ENCODE results near the gene KCNK4. TPM values are rescaled to one million over a fixed set of nuclear protein-coding genes. Genes with fewer than 3 reads are reported as not detected.

Gene KCNK4
- total and polyA plus RNA-seq, 5 donors from 2014 or later, result not detected

Other genes with a start within 250 kb of the KCNK4 start
- 5.6 TPM for gene MACROD1, start 125.2 kb upstream of the KCNK4 start, total RNA-seq
- gene MACROD1, start 125.2 kb upstream of the KCNK4 start, polyA plus RNA-seq, result 10 to 100 TPM in 1 of 4 donors, 1 to 10 TPM in 3; 5.3 to 12.7 (median 7.0) TPM
- gene STIP1, start 105.1 kb upstream of the KCNK4 start, total RNA-seq, result 57.8 TPM
- gene STIP1, start 105.1 kb upstream of the KCNK4 start, polyA plus RNA-seq, result 10 to 100 TPM; 62.8 to 72.3 (median 64.8) TPM
- 156 TPM for gene FERMT3, start 84.6 kb upstream of the KCNK4 start, total RNA-seq
- gene FERMT3, start 84.6 kb upstream of the KCNK4 start, polyA plus RNA-seq, result 100 to 1,000 TPM; 151 to 183 (median 175) TPM
- gene TRPT1, start 65.1 kb upstream of the KCNK4 start, total RNA-seq, result 14.6 TPM
- gene TRPT1, start 65.1 kb upstream of the KCNK4 start, polyA plus RNA-seq, result 10 to 100 TPM; 33.2 to 37.0 (median 35.3) TPM
- gene NUDT22, start 65.0 kb upstream of the KCNK4 start, total RNA-seq, result 43.1 TPM
- 10 to 100 TPM; 35.8 to 46.9 (median 40.7) TPM for gene NUDT22, start 65.0 kb upstream of the KCNK4 start, polyA plus RNA-seq
- 41.9 TPM for gene DNAJC4, start 60.8 kb upstream of the KCNK4 start, total RNA-seq
- 10 to 100 TPM; 18.1 to 22.8 (median 20.4) TPM for gene DNAJC4, start 60.8 kb upstream of the KCNK4 start, polyA plus RNA-seq
- gene VEGFB, start 56.7 kb upstream of the KCNK4 start, total RNA-seq, result 19.6 TPM
- gene VEGFB, start 56.7 kb upstream of the KCNK4 start, polyA plus RNA-seq, result 1 to 10 TPM; 6.5 to 8.6 (median 8.0) TPM
- gene FKBP2, start 50.2 kb upstream of the KCNK4 start, total RNA-seq, result 21.1 TPM
- 10 to 100 TPM; 36.8 to 47.8 (median 43.2) TPM for gene FKBP2, start 50.2 kb upstream of the KCNK4 start, polyA plus RNA-seq
- gene PPP1R14B, start 44.4 kb upstream of the KCNK4 start, total RNA-seq, result 22.4 TPM
- gene PPP1R14B, start 44.4 kb upstream of the KCNK4 start, polyA plus RNA-seq, result 10 to 100 TPM; 23.0 to 37.6 (median 29.4) TPM
- 3.6 TPM for gene PLCB3, start 39.8 kb upstream of the KCNK4 start, total RNA-seq
- under 1 TPM; 0.10 to 0.40 (median 0.25) TPM for gene PLCB3, start 39.8 kb upstream of the KCNK4 start, polyA plus RNA-seq
- gene BAD, start 6.6 kb upstream of the KCNK4 start, total RNA-seq, result 25.7 TPM
- gene BAD, start 6.6 kb upstream of the KCNK4 start, polyA plus RNA-seq, result 10 to 100 TPM; 39.9 to 50.4 (median 46.3) TPM
- 26.0 TPM for gene GPR137, start 5.5 kb upstream of the KCNK4 start, total RNA-seq
- 1 to 10 TPM; 4.1 to 8.1 (median 5.8) TPM for gene GPR137, start 5.5 kb upstream of the KCNK4 start, polyA plus RNA-seq
- not detected for gene CATSPERZ, start 9.1 kb downstream of the KCNK4 start, total RNA-seq
- gene CATSPERZ, start 9.1 kb downstream of the KCNK4 start, polyA plus RNA-seq, result not detected
- 28.6 TPM for gene ESRRA, start 14.2 kb downstream of the KCNK4 start, total RNA-seq
- gene ESRRA, start 14.2 kb downstream of the KCNK4 start, polyA plus RNA-seq, result 1 to 10 TPM; 6.0 to 7.4 (median 6.4) TPM
- gene TRMT112, start 26.3 kb downstream of the KCNK4 start, total RNA-seq, result 95.6 TPM
- 100 to 1,000 TPM; 418 to 512 (median 480) TPM for gene TRMT112, start 26.3 kb downstream of the KCNK4 start, polyA plus RNA-seq
- 40.1 TPM for gene PRDX5, start 26.8 kb downstream of the KCNK4 start, total RNA-seq
- gene PRDX5, start 26.8 kb downstream of the KCNK4 start, polyA plus RNA-seq, result 100 to 1,000 TPM; 170 to 217 (median 187) TPM
- gene CCDC88B, start 48.9 kb downstream of the KCNK4 start, total RNA-seq, result 144 TPM
- gene CCDC88B, start 48.9 kb downstream of the KCNK4 start, polyA plus RNA-seq, result 10 to 100 TPM in 2 of 4 donors, 1 to 10 TPM in 2; 7.4 to 11.7 (median 9.7) TPM
- 32.7 TPM for gene RPS6KA4, start 67.9 kb downstream of the KCNK4 start, total RNA-seq
- 10 to 100 TPM in 2 of 4 donors, 1 to 10 TPM in 2; 6.3 to 14.6 (median 11.1) TPM for gene RPS6KA4, start 67.9 kb downstream of the KCNK4 start, polyA plus RNA-seq